HG03108 (cell line): ENCODE results near the gene PAOX.
"Not testable (repeated sequence)": the region's sequence is repeated elsewhere in the genome, so short reads cannot be mapped to it uniquely, and the experiment has no call there.

Experiments used
- ATAC-seq: cut with Tn5 transposase; IDR thresholded peaks from one replicate; pipeline ENCODE4 v1.9.1; 2021; ENCODE audit warnings: moderate library complexity; ENCODE audit not compliant: unreplicated experiment

The PAOX gene

GRCh38 chr10:133431888-133432613, 53.0 kb downstream of the PAOX start:
- not testable (repeated sequence) for ATAC-seq

- ATAC-seq, result not testable (repeated sequence)
Observed at GRCh38 chr10:133432789-133433188, 53.7 kb downstream of the PAOX start.

DNA sequence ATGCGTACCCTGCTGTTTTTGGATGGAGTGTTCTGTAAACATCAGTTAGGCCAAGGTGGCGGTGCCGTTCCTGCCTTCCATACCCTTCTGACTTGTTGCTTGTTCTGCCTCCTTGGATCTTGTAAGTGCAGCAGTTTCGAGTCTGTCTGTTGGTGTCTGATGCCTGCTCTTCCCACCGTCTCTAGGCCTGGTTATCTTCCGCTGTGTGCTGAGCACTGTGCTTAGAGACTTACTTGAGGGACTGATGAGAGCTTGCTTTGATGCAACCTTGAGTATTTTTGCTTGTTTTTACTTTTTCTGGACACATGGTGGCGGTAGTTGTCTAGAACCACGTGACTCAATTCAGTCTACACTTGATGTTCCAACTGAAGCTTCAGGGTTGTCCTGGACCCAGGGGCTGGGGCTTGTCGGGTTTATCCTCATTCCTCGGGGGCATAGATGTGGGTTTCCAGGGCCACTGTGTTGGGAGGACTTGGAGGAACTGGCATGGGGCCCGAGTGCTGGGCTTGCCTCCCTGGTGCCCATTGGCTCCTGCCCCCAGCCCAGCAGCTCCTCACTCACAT, 59.7 kb downstream of the PAOX start:
- no peak for ATAC-seq

GRCh38 chr10:133439517-133440461, 60.7 kb downstream of the PAOX start:
- ATAC-seq, result no peak

DNA sequence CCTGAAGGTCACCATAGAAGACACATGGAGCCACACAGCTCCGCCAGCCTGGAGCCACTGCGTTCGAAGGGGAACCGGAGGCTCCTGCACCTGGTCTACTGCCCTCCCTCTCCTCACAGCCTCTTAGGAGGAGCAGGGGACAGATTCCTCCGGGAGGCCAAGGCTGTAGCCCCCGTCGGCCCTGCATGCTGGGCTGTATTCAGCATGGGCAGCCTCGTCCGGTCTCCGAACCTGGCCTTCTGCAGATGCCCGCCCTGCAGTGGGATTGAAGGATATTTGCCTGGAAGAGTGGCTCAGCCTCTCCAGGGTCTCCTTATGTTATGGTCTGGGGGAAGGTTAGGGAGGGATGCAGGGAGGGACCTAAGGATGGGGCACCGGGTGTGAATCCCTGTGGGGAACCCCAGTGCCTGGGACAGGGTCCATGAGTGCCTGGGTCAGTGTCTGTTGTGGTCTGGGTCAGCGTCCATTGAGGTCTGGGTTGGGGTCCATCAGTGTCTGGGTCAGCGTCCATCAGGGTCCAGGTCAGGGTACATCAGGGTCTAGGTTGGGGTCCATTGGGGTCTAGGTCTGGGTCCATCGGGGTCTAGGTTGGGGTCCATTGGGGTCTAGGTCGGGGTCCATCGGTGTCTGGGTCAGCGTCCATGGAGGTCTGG, 61.7 kb downstream of the PAOX start:
- no peak for ATAC-seq
